VCaP (cell line): ENCODE data around the gene SLC25A45.

Experiments
- H3K27ac ChIP-seq: fragments of 450-650 bp; 2 replicates; pipeline ENCODE4 v1.5.1; 2017
- TF ChIP-seq, protein P1 (sequence below): fragments of 450-650 bp; conservative IDR thresholded peaks from 2 replicates; pipeline ENCODE4 v1.5.1; 2017; ENCODE audit warnings: mild to moderate bottlenecking, moderate library complexity

SLC25A45 gene

DNA sequence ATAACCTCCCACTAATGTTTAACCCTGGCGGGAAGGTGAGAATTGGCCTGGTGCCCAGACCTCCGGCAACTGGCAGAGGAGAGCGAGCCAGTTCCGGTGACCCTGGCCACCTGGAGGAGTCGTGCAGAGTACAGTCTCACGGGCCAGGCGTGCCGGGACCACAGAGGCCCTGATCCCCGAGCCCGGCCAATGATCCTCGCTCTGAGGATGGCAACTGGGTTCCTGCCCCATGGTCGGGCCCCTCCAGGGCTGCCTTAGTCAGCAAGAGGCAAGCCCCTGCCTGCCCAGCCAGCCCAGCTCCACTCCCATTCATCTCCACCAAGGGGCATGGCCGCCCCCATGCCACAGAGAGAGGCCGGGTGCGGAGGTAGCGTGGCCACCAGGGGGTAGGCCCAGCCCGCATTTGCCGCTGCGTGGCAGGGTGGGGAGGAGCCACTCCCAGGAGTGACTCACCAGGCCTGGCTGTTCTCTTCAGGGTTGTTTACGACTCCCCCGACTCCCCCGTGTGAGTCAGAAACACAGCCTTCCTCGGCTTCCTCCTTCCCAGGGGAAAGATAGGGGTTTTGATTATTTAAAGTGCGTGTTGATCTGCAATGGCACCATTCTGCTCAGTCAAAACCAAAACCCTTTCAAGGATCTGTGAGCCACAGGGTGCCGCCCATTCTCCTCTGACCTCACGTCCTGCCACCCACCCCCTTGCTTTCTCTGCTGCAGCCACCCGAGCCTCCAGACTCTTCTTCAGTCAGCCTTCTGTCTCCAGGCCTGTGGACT lies at the start of gene SLC25A45:
Gene SLC25A45 (minus strand): TSS at position 614 of the 771 bp plus-strand sequence. CDS start 695 bp downstream, outside the sequence.
- H3K27ac ChIP-seq: peak within 1 kb of the TSS; percentile 100
- TF ChIP-seq, protein P1, sequence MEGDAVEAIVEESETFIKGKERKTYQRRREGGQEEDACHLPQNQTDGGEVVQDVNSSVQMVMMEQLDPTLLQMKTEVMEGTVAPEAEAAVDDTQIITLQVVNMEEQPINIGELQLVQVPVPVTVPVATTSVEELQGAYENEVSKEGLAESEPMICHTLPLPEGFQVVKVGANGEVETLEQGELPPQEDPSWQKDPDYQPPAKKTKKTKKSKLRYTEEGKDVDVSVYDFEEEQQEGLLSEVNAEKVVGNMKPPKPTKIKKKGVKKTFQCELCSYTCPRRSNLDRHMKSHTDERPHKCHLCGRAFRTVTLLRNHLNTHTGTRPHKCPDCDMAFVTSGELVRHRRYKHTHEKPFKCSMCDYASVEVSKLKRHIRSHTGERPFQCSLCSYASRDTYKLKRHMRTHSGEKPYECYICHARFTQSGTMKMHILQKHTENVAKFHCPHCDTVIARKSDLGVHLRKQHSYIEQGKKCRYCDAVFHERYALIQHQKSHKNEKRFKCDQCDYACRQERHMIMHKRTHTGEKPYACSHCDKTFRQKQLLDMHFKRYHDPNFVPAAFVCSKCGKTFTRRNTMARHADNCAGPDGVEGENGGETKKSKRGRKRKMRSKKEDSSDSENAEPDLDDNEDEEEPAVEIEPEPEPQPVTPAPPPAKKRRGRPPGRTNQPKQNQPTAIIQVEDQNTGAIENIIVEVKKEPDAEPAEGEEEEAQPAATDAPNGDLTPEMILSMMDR: peak; percentile 89

GRCh38 chr11:65431451-65432099 lies 49.1 kb upstream of the SLC25A45 start:
- H3K27ac ChIP-seq: peak overlapping the region; percentile 100
- TF ChIP-seq, protein P1: no peak

DNA sequence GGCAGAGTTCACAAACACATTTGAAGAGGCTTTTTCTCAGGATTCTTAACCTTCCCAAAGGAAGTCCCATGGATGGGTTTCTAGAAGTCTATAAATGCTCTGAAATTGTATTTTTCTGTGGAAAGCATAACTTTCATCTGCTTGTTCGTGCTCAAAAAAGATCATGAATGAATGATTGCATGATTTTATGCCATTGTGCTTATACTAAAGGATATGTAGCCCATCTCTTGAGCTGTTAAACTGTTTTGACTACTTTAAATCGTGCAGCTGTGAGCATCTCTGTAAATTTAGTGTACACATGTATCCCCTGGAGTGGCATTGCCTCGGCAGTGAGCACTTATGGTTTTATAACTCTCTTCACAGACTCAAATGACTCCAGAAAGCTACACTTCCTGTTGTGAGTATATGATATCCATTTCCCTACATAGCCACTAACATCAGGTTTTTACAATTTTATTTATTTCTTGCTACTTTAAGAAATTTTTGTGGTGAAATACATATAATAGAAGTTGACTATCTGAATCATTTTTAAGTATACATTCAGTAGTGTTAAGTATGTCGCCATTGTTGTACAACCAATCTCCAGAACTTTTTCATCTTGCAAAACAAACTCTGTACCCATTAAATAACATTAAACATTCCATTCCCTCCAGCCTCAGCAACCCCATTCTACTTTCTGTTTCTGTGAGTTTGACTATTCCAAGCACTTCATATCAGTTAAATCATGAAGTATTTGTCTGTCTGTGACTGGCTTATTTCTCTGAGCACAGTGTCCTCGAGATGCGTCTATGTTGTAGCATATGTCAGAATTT lies 48.2 kb upstream of the SLC25A45 start:
- TF ChIP-seq, protein P1: no peak
- H3K27ac ChIP-seq: peak overlapping the region; percentile 100

GRCh38 chr11:65429724-65430405 lies 47.4 kb upstream of the SLC25A45 start:
- peak overlapping the region; percentile 100 for H3K27ac ChIP-seq
- TF ChIP-seq, protein P1: no peak

GRCh38 chr11:65429068-65429681 lies 46.7 kb upstream of the SLC25A45 start:
- peak overlapping the region; percentile 100 for H3K27ac ChIP-seq
- TF ChIP-seq, protein P1: no peak

- TF ChIP-seq, protein P1: no peak
- H3K27ac ChIP-seq: peak overlapping the region; percentile 100
Observed at GRCh38 chr11:65428578-65429067, 46.2 kb upstream of the SLC25A45 start.
